Activated T-cell treated with anti-CD3 and anti-CD28 coated beads, Interleukin-2, amount 50 U/mL, for 72 hours (primary cell): ENCODE data around the gene PTPA. TPM values are rescaled to one million over a fixed set of nuclear protein-coding genes. Genes with fewer than 3 reads are reported as not detected.
A peak's percentile ranks its signal among the peaks of the same experiment; 100 is the strongest.

Source experiments
- ATAC-seq, 2 donors: fragments of 150-1000 bp; cut with Tn5 transposase; replicated peaks in 1 of 2; 2 replicates each; pipeline ENCODE4 v1.10.0; 2021; ENCODE audit warnings: moderate library complexity in 2 of 2, mild to moderate bottlenecking in 1 of 2
- DNase-seq, 2 donors: peaks; one replicate each; pipeline ENCODE4 v3.0.0; 2021 to 2022; ENCODE audit warnings: mixed read lengths in 1 of 2
- H3K27ac Mint-ChIP-seq: one replicate; pipeline ENCODE4 v1.8.0; 2022; ENCODE audit warnings: mild to moderate bottlenecking, moderate library complexity, mixed read lengths
- H3K27me3 Mint-ChIP-seq: one replicate; pipeline ENCODE4 v1.8.0; 2022; ENCODE audit warnings: low read depth, mixed read lengths
- H3K36me3 Mint-ChIP-seq, 2 donors: one replicate each; pipeline ENCODE4 v1.8.0; 2022; ENCODE audit warnings: mixed read lengths in 2 of 2, mild to moderate bottlenecking in 1 of 2; ENCODE audit not compliant: insufficient read depth in 2 of 2
- H3K4me1 Mint-ChIP-seq: one replicate; pipeline ENCODE4 v1.8.0; 2022; ENCODE audit warnings: low read depth, mixed read lengths
- H3K4me3 Mint-ChIP-seq, 2 donors: one replicate each; pipeline ENCODE4 v1.8.0; 2022; ENCODE audit warnings: mild to moderate bottlenecking in 2 of 2, mixed read lengths in 2 of 2, moderate library complexity in 2 of 2
- H3K9me3 Mint-ChIP-seq, 2 donors: one replicate each; pipeline ENCODE4 v1.8.0; 2022; ENCODE audit warnings: mixed read lengths in 2 of 2
- total RNA-seq, 2 donors: library from RNA; stranded (reverse); gene quantifications; one replicate each; pipeline ENCODE4 v1.2.3, GENCODE V29; 2022

The PTPA gene
- total RNA-seq, 2 donors from 2014 or later = 85.5 to 98.3 TPM

GRCh38 chr9:129095170-129095667 is 16.0 kb upstream of the PTPA start:
- Mint-ChIP-seq H3K9me3 (no peaks in the 10 kb centered on the region), H3K27me3 (no peaks in the 10 kb centered on the region), H3K27ac (no peak overlapping the region), H3K4me1 (no peaks in the 10 kb centered on the region), H3K4me3 (no peak overlapping the region), H3K36me3 (no peaks in the 10 kb centered on the region)
- no peak for DNase-seq
- ATAC-seq = no peak

GRCh38 chr9:129095908-129096307 is 15.3 kb upstream of the PTPA start:
- H3K27me3 Mint-ChIP-seq = no peaks in the 10 kb centered on the region
- H3K36me3 Mint-ChIP-seq = no peaks in the 10 kb centered on the region
- H3K9me3 Mint-ChIP-seq = no peaks in the 10 kb centered on the region
- no peaks in the 10 kb centered on the region for H3K4me1 Mint-ChIP-seq
- ATAC-seq (no peak), DNase-seq (no peak)
- no peak overlapping the region for H3K27ac Mint-ChIP-seq
- no peak overlapping the region for H3K4me3 Mint-ChIP-seq

GRCh38 chr9:129097671-129098306 is 13.4 kb upstream of the PTPA start:
- no peak for DNase-seq
- H3K27me3 Mint-ChIP-seq = no peaks in the 10 kb centered on the region
- H3K4me3 Mint-ChIP-seq = no peak overlapping the region
- H3K9me3 Mint-ChIP-seq = no peaks in the 10 kb centered on the region
- no peak for ATAC-seq
- H3K36me3 Mint-ChIP-seq = no peaks in the 10 kb centered on the region
- no peak overlapping the region for H3K27ac Mint-ChIP-seq
- H3K4me1 Mint-ChIP-seq = no peaks in the 10 kb centered on the region

GRCh38 chr9:129098328-129098727 is 12.9 kb upstream of the PTPA start:
- Mint-ChIP-seq H3K4me3 (no peak overlapping the region), H3K27ac (no peak overlapping the region), H3K36me3 (no peaks in the 10 kb centered on the region), H3K9me3 (no peaks in the 10 kb centered on the region), H3K4me1 (no peaks in the 10 kb centered on the region), H3K27me3 (no peaks in the 10 kb centered on the region)
- ATAC-seq (no peak), DNase-seq (no peak)

- no peak overlapping the region for H3K4me3 Mint-ChIP-seq
- no peaks in the 10 kb centered on the region for H3K27me3 Mint-ChIP-seq
- no peaks in the 10 kb centered on the region for H3K9me3 Mint-ChIP-seq
- DNase-seq (no peak), ATAC-seq (no peak)
- H3K36me3 Mint-ChIP-seq = no peaks in the 10 kb centered on the region
- no peaks in the 10 kb centered on the region for H3K4me1 Mint-ChIP-seq
- no peak overlapping the region for H3K27ac Mint-ChIP-seq
These were observed 10.6 kb upstream of the PTPA start for GRCh38 chr9:129100383-129101169.

GRCh38 chr9:129101279-129101678 is 9.9 kb upstream of the PTPA start:
- no peaks in the 10 kb centered on the region for H3K27me3 Mint-ChIP-seq
- H3K9me3 Mint-ChIP-seq = no peaks in the 10 kb centered on the region
- H3K4me3 Mint-ChIP-seq = no peak overlapping the region
- no peak for DNase-seq
- no peaks in the 10 kb centered on the region for H3K36me3 Mint-ChIP-seq
- no peak overlapping the region for H3K27ac Mint-ChIP-seq
- no peak for ATAC-seq
- H3K4me1 Mint-ChIP-seq = no peaks in the 10 kb centered on the region

GRCh38 chr9:129102095-129102525 is 9.1 kb upstream of the PTPA start:
- Mint-ChIP-seq H3K27me3 (no peaks in the 10 kb centered on the region), H3K4me1 (no peaks in the 10 kb centered on the region), H3K4me3 (no peak overlapping the region), H3K27ac (no peak overlapping the region), H3K9me3 (no peaks in the 10 kb centered on the region), H3K36me3 (no peaks in the 10 kb centered on the region)
- DNase-seq (no peak), ATAC-seq (no peak)

- Mint-ChIP-seq H3K4me1 (no peaks in the 10 kb centered on the region), H3K9me3 (no peaks in the 10 kb centered on the region), H3K27me3 (no peaks in the 10 kb centered on the region), H3K27ac (no peak overlapping the region), H3K36me3 (no peaks in the 10 kb centered on the region), H3K4me3 (no peak overlapping the region)
- DNase-seq = peak in 1 of 2 donors; percentile 29
- peak; percentile 33 to 45 for ATAC-seq
These were observed 8.2 kb upstream of the PTPA start for GRCh38 chr9:129102791-129103594.

GRCh38 chr9:129103595-129103965 is 7.6 kb upstream of the PTPA start:
- peaks cover under 1% of the 10 kb centered on the region for H3K4me1 Mint-ChIP-seq
- DNase-seq = no peak
- no peak for ATAC-seq
- H3K27me3 Mint-ChIP-seq = no peaks in the 10 kb centered on the region
- H3K4me3 Mint-ChIP-seq = no peak overlapping the region
- H3K36me3 Mint-ChIP-seq = no peaks in the 10 kb centered on the region
- H3K27ac Mint-ChIP-seq = no peak overlapping the region
- no peaks in the 10 kb centered on the region for H3K9me3 Mint-ChIP-seq

GRCh38 chr9:129104051-129104450 is 7.2 kb upstream of the PTPA start:
- DNase-seq (no peak), ATAC-seq (no peak)
- Mint-ChIP-seq H3K36me3 (no peaks in the 10 kb centered on the region), H3K4me3 (no peak overlapping the region), H3K4me1 (peaks cover 5% of the 10 kb centered on the region), H3K27ac (no peak overlapping the region), H3K9me3 (no peaks in the 10 kb centered on the region), H3K27me3 (no peaks in the 10 kb centered on the region)

GRCh38 chr9:129105857-129106694 is 5.1 kb upstream of the PTPA start:
- DNase-seq = no peak
- no peaks in the 10 kb centered on the region for H3K9me3 Mint-ChIP-seq
- ATAC-seq = no peak
- H3K4me3 Mint-ChIP-seq = no peak overlapping the region
- peaks cover 13% of the 10 kb centered on the region for H3K4me1 Mint-ChIP-seq
- H3K27me3 Mint-ChIP-seq = no peaks in the 10 kb centered on the region
- H3K27ac Mint-ChIP-seq = no peak overlapping the region
- H3K36me3 Mint-ChIP-seq = no peaks in the 10 kb centered on the region

- no peaks in the 10 kb centered on the region for H3K27me3 Mint-ChIP-seq
- ATAC-seq (no peak), DNase-seq (no peak)
- H3K4me3 Mint-ChIP-seq = no peak overlapping the region
- no peak overlapping the region for H3K27ac Mint-ChIP-seq
- H3K36me3 Mint-ChIP-seq = no peaks in the 10 kb centered on the region
- no peaks in the 10 kb centered on the region for H3K9me3 Mint-ChIP-seq
- H3K4me1 Mint-ChIP-seq = peaks cover 19% of the 10 kb centered on the region
These were observed 3.6 kb upstream of the PTPA start for GRCh38 chr9:129107651-129108050.
